Kidney epithelial cell (primary cell): ENCODE results near the gene KLHL42. TPM values are rescaled to one million over a fixed set of nuclear protein-coding genes. Genes with fewer than 3 reads are reported as not detected.

Experiments
- DNase-seq: peaks from one replicate; pipeline ENCODE4 v3.0.0-alpha.2; 2010; ENCODE audit warnings: low read depth
- H3K27me3 ChIP-seq: 2 replicates; pipeline ENCODE4 v1.6.0; 2011; ENCODE audit warnings: low read length; ENCODE audit not compliant: control insufficient read depth, insufficient read depth
- H3K36me3 ChIP-seq: 2 replicates; pipeline ENCODE4 v1.5.1; 2011; ENCODE audit warnings: low read length; ENCODE audit not compliant: control insufficient read depth, insufficient read depth
- H3K4me3 ChIP-seq: 2 replicates; pipeline ENCODE4 v1.5.1; 2011; ENCODE audit warnings: low read depth, mild to moderate bottlenecking, control low read depth, low read length
- total RNA-seq: library from RNA; depleted of rRNA; stranded (reverse); fragments of >200 nt; gene quantifications from 2 replicates; pipeline ENCODE4 v1.2.3, GENCODE V29; 2015
- TF ChIP-seq, protein P1 (sequence below): IDR thresholded peaks from 2 replicates; pipeline ENCODE4 v1.5.1; 2011; ENCODE audit warnings: mild to moderate bottlenecking, moderate library complexity, low read length, control low read depth, inconsistent platforms; ENCODE audit not compliant: insufficient read depth, poor library complexity, severe bottlenecking

The KLHL42 gene
- total RNA-seq, 1 donor from 2014 or later = 19.3 TPM

- H3K27me3 ChIP-seq = no peaks in the 10 kb centered on the region
- no peaks in the 10 kb centered on the region for H3K36me3 ChIP-seq
- TF ChIP-seq, protein P1, sequence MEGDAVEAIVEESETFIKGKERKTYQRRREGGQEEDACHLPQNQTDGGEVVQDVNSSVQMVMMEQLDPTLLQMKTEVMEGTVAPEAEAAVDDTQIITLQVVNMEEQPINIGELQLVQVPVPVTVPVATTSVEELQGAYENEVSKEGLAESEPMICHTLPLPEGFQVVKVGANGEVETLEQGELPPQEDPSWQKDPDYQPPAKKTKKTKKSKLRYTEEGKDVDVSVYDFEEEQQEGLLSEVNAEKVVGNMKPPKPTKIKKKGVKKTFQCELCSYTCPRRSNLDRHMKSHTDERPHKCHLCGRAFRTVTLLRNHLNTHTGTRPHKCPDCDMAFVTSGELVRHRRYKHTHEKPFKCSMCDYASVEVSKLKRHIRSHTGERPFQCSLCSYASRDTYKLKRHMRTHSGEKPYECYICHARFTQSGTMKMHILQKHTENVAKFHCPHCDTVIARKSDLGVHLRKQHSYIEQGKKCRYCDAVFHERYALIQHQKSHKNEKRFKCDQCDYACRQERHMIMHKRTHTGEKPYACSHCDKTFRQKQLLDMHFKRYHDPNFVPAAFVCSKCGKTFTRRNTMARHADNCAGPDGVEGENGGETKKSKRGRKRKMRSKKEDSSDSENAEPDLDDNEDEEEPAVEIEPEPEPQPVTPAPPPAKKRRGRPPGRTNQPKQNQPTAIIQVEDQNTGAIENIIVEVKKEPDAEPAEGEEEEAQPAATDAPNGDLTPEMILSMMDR = no peak
- no peak for DNase-seq
- no peak overlapping the region for H3K4me3 ChIP-seq
Measured at GRCh38 chr12:27814851-27815591, 35.0 kb downstream of the KLHL42 start.

- DNase-seq = no peak
- no peak overlapping the region for H3K4me3 ChIP-seq
- no peaks in the 10 kb centered on the region for H3K27me3 ChIP-seq
- H3K36me3 ChIP-seq = no peaks in the 10 kb centered on the region
- TF ChIP-seq, protein P1 = no peak
Measured at GRCh38 chr12:27817766-27818165, 37.7 kb downstream of the KLHL42 start.

DNA sequence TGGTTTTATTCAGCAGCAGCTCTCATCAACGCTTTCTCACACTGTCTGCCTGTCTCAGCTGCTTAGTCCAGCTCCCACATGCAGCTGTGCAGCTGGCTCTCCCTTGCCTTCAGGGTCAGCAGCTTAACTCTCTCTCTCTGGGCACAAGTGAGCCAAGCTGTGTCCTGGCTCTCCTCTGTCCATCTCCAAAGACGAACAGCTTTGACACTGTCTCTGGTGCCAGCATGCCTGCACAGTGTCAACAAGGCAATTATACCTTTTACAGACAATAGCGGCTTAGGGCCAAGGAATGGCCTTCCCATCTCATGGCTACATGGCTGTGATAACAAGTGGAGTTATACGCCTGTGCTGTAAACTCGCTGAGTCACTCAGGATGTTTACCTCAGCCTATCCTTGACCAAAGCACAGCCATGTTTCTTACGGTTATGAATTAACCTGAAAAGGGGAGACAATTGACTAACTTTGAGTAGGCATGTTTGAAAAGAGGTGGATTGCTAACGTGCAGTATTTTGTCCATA lies 38.4 kb downstream of the KLHL42 start:
- Histone ChIP-seq H3K4me3 (no peak overlapping the region), H3K36me3 (no peaks in the 10 kb centered on the region)
- TF ChIP-seq, protein P1 = no peak

GRCh38 chr12:27820564-27820963 lies 40.5 kb downstream of the KLHL42 start:
- no peaks in the 10 kb centered on the region for H3K36me3 ChIP-seq
- H3K4me3 ChIP-seq = no peak overlapping the region
- DNase-seq = no peak
- no peaks in the 10 kb centered on the region for H3K27me3 ChIP-seq
- TF ChIP-seq, protein P1 = no peak

More for the DNA sequence above, 38.4 kb downstream of the KLHL42 start:
- no peak for DNase-seq
- H3K27me3 ChIP-seq = no peaks in the 10 kb centered on the region

DNA sequence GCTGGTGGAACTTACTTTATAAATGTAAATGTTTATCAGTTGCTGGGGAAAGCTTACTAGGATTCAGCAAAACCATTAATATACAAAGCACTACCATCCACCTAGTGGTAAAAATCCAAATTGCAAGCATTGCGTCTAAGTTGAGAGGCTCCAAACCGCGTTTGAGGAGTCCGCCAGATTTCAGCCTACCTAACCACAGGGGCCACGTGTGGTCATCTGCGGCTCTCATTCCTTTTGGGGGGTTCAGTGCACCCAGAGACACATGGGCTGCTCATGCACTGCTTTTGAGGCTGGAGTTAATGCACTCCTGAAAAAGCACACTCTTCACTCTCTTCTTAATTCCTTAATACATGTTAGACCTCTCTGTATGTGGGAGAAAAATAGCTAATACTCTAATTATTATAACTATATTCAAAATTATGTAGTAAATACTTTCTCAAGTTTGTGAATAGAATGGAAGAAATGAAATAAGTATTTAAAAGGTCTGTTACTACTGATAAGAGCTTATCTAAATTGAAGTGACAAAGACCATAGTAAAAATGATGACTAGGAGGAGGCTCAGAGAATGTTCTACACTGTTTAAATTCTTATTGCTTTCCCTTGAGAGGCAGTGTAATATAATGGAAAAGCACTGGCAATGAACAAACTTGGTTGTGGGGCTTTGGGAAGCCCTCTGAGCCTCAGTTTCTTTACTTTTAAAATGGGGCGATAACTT lies 41.4 kb downstream of the KLHL42 start:
- H3K27me3 ChIP-seq = no peaks in the 10 kb centered on the region
- TF ChIP-seq, protein P1 = peak; percentile 73
- H3K36me3 ChIP-seq = no peaks in the 10 kb centered on the region
- DNase-seq = no peak
- no peak overlapping the region for H3K4me3 ChIP-seq
